ENCODE results near the gene FOXS1.

FOXS1 gene

DNA sequence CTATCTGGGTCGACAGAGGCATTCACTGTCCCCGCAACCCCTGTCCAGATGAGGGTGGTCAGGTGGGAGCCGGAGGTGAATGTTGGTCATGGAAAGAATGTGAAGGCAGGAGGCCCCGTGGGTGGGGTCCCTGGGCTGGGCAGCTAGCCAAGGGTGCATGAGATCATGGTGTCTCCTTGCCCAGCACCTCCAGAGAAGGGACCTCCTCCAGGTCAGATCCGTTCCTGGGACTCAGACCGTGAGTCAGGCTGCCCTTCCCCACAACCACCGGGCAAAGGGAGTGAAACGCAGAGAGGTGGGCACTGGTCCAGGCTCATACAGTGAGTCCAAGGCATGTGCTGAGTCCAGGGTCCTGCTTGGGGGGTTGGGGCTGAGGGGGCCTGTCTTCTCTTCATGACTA, 3.5 kb downstream of the FOXS1 start:
- TF ChIP-seq, protein P1, sequence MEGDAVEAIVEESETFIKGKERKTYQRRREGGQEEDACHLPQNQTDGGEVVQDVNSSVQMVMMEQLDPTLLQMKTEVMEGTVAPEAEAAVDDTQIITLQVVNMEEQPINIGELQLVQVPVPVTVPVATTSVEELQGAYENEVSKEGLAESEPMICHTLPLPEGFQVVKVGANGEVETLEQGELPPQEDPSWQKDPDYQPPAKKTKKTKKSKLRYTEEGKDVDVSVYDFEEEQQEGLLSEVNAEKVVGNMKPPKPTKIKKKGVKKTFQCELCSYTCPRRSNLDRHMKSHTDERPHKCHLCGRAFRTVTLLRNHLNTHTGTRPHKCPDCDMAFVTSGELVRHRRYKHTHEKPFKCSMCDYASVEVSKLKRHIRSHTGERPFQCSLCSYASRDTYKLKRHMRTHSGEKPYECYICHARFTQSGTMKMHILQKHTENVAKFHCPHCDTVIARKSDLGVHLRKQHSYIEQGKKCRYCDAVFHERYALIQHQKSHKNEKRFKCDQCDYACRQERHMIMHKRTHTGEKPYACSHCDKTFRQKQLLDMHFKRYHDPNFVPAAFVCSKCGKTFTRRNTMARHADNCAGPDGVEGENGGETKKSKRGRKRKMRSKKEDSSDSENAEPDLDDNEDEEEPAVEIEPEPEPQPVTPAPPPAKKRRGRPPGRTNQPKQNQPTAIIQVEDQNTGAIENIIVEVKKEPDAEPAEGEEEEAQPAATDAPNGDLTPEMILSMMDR (IDR thresholded peaks at IDR 0.05; ENCODE audit: control extremely low read depth, extremely low read depth, low read depth, missing control alignments), result no peak
- ChIA-PET CTCF (interaction anchor here (1.6 to 13.3 kb wide), 3 partner anchors 11 to 21 kb away, joined by 6 to 154 read pairs (median 8); partner anchors contain the start of gene MYLK2), POLR2A (no interaction called here)
- no peak for DNase-seq (ENCODE audit: extremely low spot score)

- ChIA-PET POLR2A (no interaction called here), CTCF (interaction anchor here (13.3 kb wide), 1 partner anchor 20 kb away, joined by 154 read pairs; the partner anchor contains the start of gene MYLK2)
- DNase-seq (ENCODE audit: extremely low spot score), result no peak
- TF ChIP-seq, protein P1 (IDR thresholded peaks at IDR 0.05; ENCODE audit: control extremely low read depth, extremely low read depth, low read depth, missing control alignments), result no peak
Observed at GRCh38 chr20:31840906-31841816, 4.2 kb downstream of the FOXS1 start.

DNA sequence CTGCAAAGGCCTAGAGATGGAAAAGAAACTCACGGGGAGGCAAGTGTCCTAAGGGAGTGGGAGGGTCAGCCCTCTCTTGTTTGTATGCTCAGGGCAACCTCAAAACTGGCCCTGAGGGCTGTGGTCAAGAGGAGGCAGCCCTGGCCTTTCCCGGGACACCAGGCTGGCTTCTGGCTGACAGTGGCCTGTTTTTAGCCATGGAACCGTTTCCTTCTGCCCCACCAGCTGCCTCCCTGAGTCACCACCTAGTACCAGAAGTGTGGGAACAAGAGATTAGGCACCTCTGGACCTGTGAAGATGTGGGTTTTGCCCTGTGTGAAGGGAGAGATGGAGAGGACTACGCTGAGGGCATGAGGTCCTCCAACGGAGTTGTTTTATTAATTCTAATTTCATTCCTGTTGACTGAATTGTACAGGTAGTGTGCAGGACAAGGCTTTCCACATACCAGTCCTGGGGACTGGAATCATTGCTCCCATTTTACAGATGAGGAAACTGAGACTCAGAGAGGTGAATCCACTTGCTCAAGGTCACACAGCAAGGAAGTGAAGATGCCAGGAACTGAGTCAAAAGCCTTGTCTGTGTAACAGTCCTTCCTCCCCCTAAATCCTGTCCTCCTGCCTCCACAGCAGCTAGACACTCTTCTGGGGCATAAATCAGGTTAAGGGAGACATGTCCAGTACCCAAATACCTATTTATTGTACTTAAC, 5.5 kb downstream of the FOXS1 start:
- ChIA-PET POLR2A (no interaction called here), CTCF (interaction anchor here (13.3 kb wide), 1 partner anchor 19 kb away, joined by 154 read pairs; the partner anchor contains the start of gene MYLK2)

GRCh38 chr20:31838646-31839292, 6.6 kb downstream of the FOXS1 start:
- TF ChIP-seq, protein P1 (IDR thresholded peaks at IDR 0.05; ENCODE audit: control extremely low read depth, extremely low read depth, low read depth, missing control alignments), result no peak
- ChIA-PET CTCF (interaction anchor here (1.3 to 13.3 kb wide), 6 partner anchors 7 to 252 kb away, joined by 3 to 154 read pairs (median 14); partner anchors contain the start of genes FOXS1 and MYLK2), POLR2A (no interaction called here)
- no peak for DNase-seq (ENCODE audit: extremely low spot score)

More for the DNA sequence above, 5.5 kb downstream of the FOXS1 start:
- TF ChIP-seq, protein P1 (IDR thresholded peaks at IDR 0.05; ENCODE audit: control extremely low read depth, extremely low read depth, low read depth, missing control alignments), result no peak
- DNase-seq (ENCODE audit: extremely low spot score), result no peak

GRCh38 chr20:31837896-31838397, 7.5 kb downstream of the FOXS1 start:
- TF ChIP-seq, protein P1 (IDR thresholded peaks at IDR 0.05; ENCODE audit: control extremely low read depth, extremely low read depth, low read depth, missing control alignments), result no peak
- CTCF ChIA-PET, result interaction anchor here (0.9 to 13.3 kb wide), 8 partner anchors 8 to 253 kb away, joined by 3 to 154 read pairs (median 8); partner anchors contain the start of genes FOXS1, MYLK2 and PDRG1
- POLR2A ChIA-PET, result no interaction called here
- no peak for DNase-seq (ENCODE audit: extremely low spot score)

All from GM10248 (cell line).